SW480 (cell line): ENCODE data around the gene MARCHF2.

Experiments
- DNase-seq: peaks from one replicate; pipeline ENCODE4 v3.0.0-alpha.2; 2016; ENCODE audit warnings: low spot score

The MARCHF2 gene

GRCh38 chr19:8453616-8454015 is 40.5 kb downstream of the MARCHF2 start:
- DNase-seq: no peak

GRCh38 chr19:8454218-8454617 is 41.1 kb downstream of the MARCHF2 start:
- no peak for DNase-seq

GRCh38 chr19:8455018-8455417 is 41.9 kb downstream of the MARCHF2 start:
- no peak for DNase-seq

GRCh38 chr19:8456064-8456463 is 43.0 kb downstream of the MARCHF2 start:
- no peak for DNase-seq

GRCh38 chr19:8457209-8457608 is 44.1 kb downstream of the MARCHF2 start:
- no peak for DNase-seq

GRCh38 chr19:8457827-8458226 is 44.7 kb downstream of the MARCHF2 start:
- no peak for DNase-seq

GRCh38 chr19:8458380-8458779 is 45.3 kb downstream of the MARCHF2 start:
- no peak for DNase-seq

GRCh38 chr19:8459095-8459494 is 46.0 kb downstream of the MARCHF2 start:
- DNase-seq: no peak

- no peak for DNase-seq
These were observed 46.6 kb downstream of the MARCHF2 start for GRCh38 chr19:8459520-8460270.

GRCh38 chr19:8460516-8461298 is 47.6 kb downstream of the MARCHF2 start:
- no peak for DNase-seq

- no peak for DNase-seq
These were observed 48.3 kb downstream of the MARCHF2 start for GRCh38 chr19:8461376-8461775.

- no peak for DNase-seq
These were observed 48.8 kb downstream of the MARCHF2 start for GRCh38 chr19:8461891-8462290.

GRCh38 chr19:8462571-8462970 is 49.5 kb downstream of the MARCHF2 start:
- no peak for DNase-seq

- no peak for DNase-seq
These were observed 50.3 kb downstream of the MARCHF2 start for GRCh38 chr19:8463365-8463764.

- no peak for DNase-seq
These were observed 52.9 kb downstream of the MARCHF2 start for GRCh38 chr19:8466018-8466417.

- no peak for DNase-seq
These were observed 55.0 kb downstream of the MARCHF2 start for GRCh38 chr19:8468124-8468523.

GRCh38 chr19:8468761-8469373 is 55.8 kb downstream of the MARCHF2 start:
- DNase-seq: no peak

GRCh38 chr19:8469613-8470368 is 56.7 kb downstream of the MARCHF2 start:
- DNase-seq: no peak

GRCh38 chr19:8473648-8474476 is 60.8 kb downstream of the MARCHF2 start:
- DNase-seq: no peak

- DNase-seq: no peak
These were observed 61.9 kb downstream of the MARCHF2 start for GRCh38 chr19:8475005-8475404.

GRCh38 chr19:8476524-8476923 is 63.4 kb downstream of the MARCHF2 start:
- DNase-seq: no peak
